ENCODE results near the gene FXYD3.

FXYD3 gene

GRCh38 chr19:35161434-35161743, 45.8 kb downstream of the FXYD3 start:
- peaks cover 51% of the 10 kb centered on the region for H3K36me3 ChIP-seq
- H3K27ac ChIP-seq = no peak overlapping the region

GRCh38 chr19:35162471-35163326, 47.1 kb downstream of the FXYD3 start:
- no peak overlapping the region for H3K27ac ChIP-seq

More at GRCh38 chr19:35161434-35161743, 45.8 kb downstream of the FXYD3 start:
- DNase-seq = no peak
- Histone ChIP-seq H3K27me3 (ENCODE audit: insufficient read depth, low read depth, severe bottlenecking) (no peaks in the 10 kb centered on the region), H3K9me3 (ENCODE audit: severe bottlenecking) (peaks cover 5% of the 10 kb centered on the region), H3K4me3 (ENCODE audit: low read depth, low read length) (no peak overlapping the region)
- TF ChIP-seq CTCF (IDR thresholded peaks at IDR 0.05; ENCODE audit: low read depth, low read length) = no peak

GRCh38 chr19:35164418-35164817, 48.8 kb downstream of the FXYD3 start:
- TF ChIP-seq CTCF (IDR thresholded peaks at IDR 0.05; ENCODE audit: low read depth, low read length) = no peak
- peaks cover 12% of the 10 kb centered on the region for H3K9me3 ChIP-seq (ENCODE audit: severe bottlenecking)
- H3K4me3 ChIP-seq (ENCODE audit: low read depth, low read length) = no peak overlapping the region
- no peak overlapping the region for H3K27ac ChIP-seq
- H3K36me3 ChIP-seq = peaks cover 42% of the 10 kb centered on the region
- H3K27me3 ChIP-seq (ENCODE audit: insufficient read depth, low read depth, severe bottlenecking) = no peaks in the 10 kb centered on the region
- no peak for DNase-seq

More at GRCh38 chr19:35162471-35163326, 47.1 kb downstream of the FXYD3 start:
- H3K9me3 ChIP-seq (ENCODE audit: severe bottlenecking) = peaks cover 12% of the 10 kb centered on the region
- DNase-seq = no peak
- no peak for TF ChIP-seq CTCF (IDR thresholded peaks at IDR 0.05; ENCODE audit: low read depth, low read length)
- H3K4me3 ChIP-seq (ENCODE audit: low read depth, low read length) = no peak overlapping the region
- peaks cover 50% of the 10 kb centered on the region for H3K36me3 ChIP-seq
- H3K27me3 ChIP-seq (ENCODE audit: insufficient read depth, low read depth, severe bottlenecking) = no peaks in the 10 kb centered on the region

- H3K27ac ChIP-seq = no peak overlapping the region
- peaks cover 38% of the 10 kb centered on the region for H3K36me3 ChIP-seq
- DNase-seq = no peak
- H3K9me3 ChIP-seq (ENCODE audit: severe bottlenecking) = peaks cover 12% of the 10 kb centered on the region
- H3K27me3 ChIP-seq (ENCODE audit: insufficient read depth, low read depth, severe bottlenecking) = no peaks in the 10 kb centered on the region
- no peak for TF ChIP-seq CTCF (IDR thresholded peaks at IDR 0.05; ENCODE audit: low read depth, low read length)
- H3K4me3 ChIP-seq (ENCODE audit: low read depth, low read length) = no peak overlapping the region
Observed at GRCh38 chr19:35165200-35166058, 49.8 kb downstream of the FXYD3 start.

GRCh38 chr19:35166100-35167063, 50.8 kb downstream of the FXYD3 start:
- Histone ChIP-seq H3K4me3 (ENCODE audit: low read depth, low read length) (no peak overlapping the region), H3K36me3 (peaks cover 36% of the 10 kb centered on the region), H3K9me3 (ENCODE audit: severe bottlenecking) (peaks cover 12% of the 10 kb centered on the region), H3K27me3 (ENCODE audit: insufficient read depth, low read depth, severe bottlenecking) (no peaks in the 10 kb centered on the region), H3K27ac (no peak overlapping the region)
- DNase-seq = no peak
- no peak for TF ChIP-seq CTCF (IDR thresholded peaks at IDR 0.05; ENCODE audit: low read depth, low read length)
